ENCODE results near the gene SRSF4. TPM values are rescaled to one million over a fixed set of nuclear protein-coding genes. Genes with fewer than 3 reads are reported as not detected.
A peak's percentile ranks its signal among the peaks of the same experiment; 100 is the strongest.

SRSF4 gene
- total and polyA plus RNA-seq, 9 of the 15 experiments (the other 6 are each of a cell fraction or from before 2014, with no cell fraction given) = 15.9 to 132 (median 82.0) TPM

GRCh38 chr1:29181413-29182225, at the start of gene SRSF4 (continued):
- TF ChIP-seq CCAR2 (IDR thresholded peaks at IDR 0.05; ENCODE audit: low read depth, low read length) = no peak
- TF ChIP-seq ZNF165 (CRISPR knock-in tag; IDR thresholded peaks at IDR 0.05; ENCODE audit: borderline replicate concordance) = no peak; the same call in 1 of the 2 replicates
- TF ChIP-seq ZNF77 (CRISPR knock-in tag; IDR thresholded peaks at IDR 0.05) = no peak
- peak; percentile 97 for TF ChIP-seq SETDB1 (IDR thresholded peaks at IDR 0.05; ENCODE audit: low read length)
- TF ChIP-seq CHD4 (IDR thresholded peaks at IDR 0.05; ENCODE audit: insufficient read depth, insufficient replicate concordance, low read depth, low read length, poor library complexity, severe bottlenecking) = no peak
- no peak for TF ChIP-seq ZFP91 (CRISPR knock-in tag; IDR thresholded peaks at IDR 0.05)
- no peak for TF ChIP-seq CBX8 (IDR thresholded peaks at IDR 0.05; ENCODE audit: borderline replicate concordance, extremely low read depth, low read depth, low read length, poor library complexity, severe bottlenecking)
- 0 out of 2 replicates have a peak, but pooled peaks have one; percentile 35 for TF ChIP-seq GTF2A2 (tag; IDR thresholded peaks at IDR 0.05)
- 0 out of 2 replicates have a peak, but pooled peaks have one; percentile 13 for TF ChIP-seq NFE2 (IDR thresholded peaks at IDR 0.05; ENCODE audit: low read depth)
- no peak for TF ChIP-seq PURB (CRISPR knock-in tag; IDR thresholded peaks at IDR 0.05; ENCODE audit: low read depth)
- 0 out of 2 replicates have a peak, but pooled peaks have one; percentile 41 for TF ChIP-seq CBX5 (IDR thresholded peaks at IDR 0.05; ENCODE audit: borderline replicate concordance, low read depth)
- TF ChIP-seq POLR3G (IDR thresholded peaks at IDR 0.05; ENCODE audit: extremely low read depth, insufficient read length, insufficient replicate concordance) = no peak
- no peak for TF ChIP-seq U2AF2 (optimal IDR thresholded peaks at IDR 0.05; ENCODE audit: low read depth, low read length)
- peak; percentile 76; the same call in 1 of the 2 replicates for TF ChIP-seq CREB3L1 (IDR thresholded peaks at IDR 0.05; ENCODE audit: borderline replicate concordance, low read depth)
- TF ChIP-seq ETS2 (tag; IDR thresholded peaks at IDR 0.05; ENCODE audit: borderline replicate concordance, poor library complexity, severe bottlenecking) = no peak
- no peak for TF ChIP-seq LEF1 (IDR thresholded peaks at IDR 0.05)
- peak; percentile 70; the same call in 1 of the 2 replicates for TF ChIP-seq ZNF12 (CRISPR knock-in tag; IDR thresholded peaks at IDR 0.05)
- no peak for TF ChIP-seq HNRNPH1 (optimal IDR thresholded peaks at IDR 0.05; ENCODE audit: low read depth, low read length)
- no peak for TF ChIP-seq EWSR1 (IDR thresholded peaks at IDR 0.05; ENCODE audit: borderline replicate concordance, low read depth, partially characterized antibody)
- TF ChIP-seq PML (IDR thresholded peaks at IDR 0.05; ENCODE audit: low read length) = peak; percentile 68
- TF ChIP-seq PRPF4 (IDR thresholded peaks at IDR 0.05; ENCODE audit: insufficient read depth, low read depth, low read length, poor library complexity, severe bottlenecking) = no peak
- no peak; the same call in 1 of the 2 replicates for TF ChIP-seq ZNF584 (CRISPR knock-in tag; IDR thresholded peaks at IDR 0.05; ENCODE audit: low read depth)
- TF ChIP-seq RBM22 (IDR thresholded peaks at IDR 0.05; ENCODE audit: low read depth, low read length, poor library complexity, severe bottlenecking) = peak; percentile 90
- no peak for TF ChIP-seq ZNF79 (CRISPR knock-in tag; IDR thresholded peaks at IDR 0.05; ENCODE audit: low read depth)
- TF ChIP-seq NFATC3 (IDR thresholded peaks at IDR 0.05) = no peak

Measured in K562 (cell line).